Subcutaneous adipose tissue (tissue), 4 donors: ENCODE measurements around the gene SLC13A4. TPM values are rescaled to one million over a fixed set of nuclear protein-coding genes. Genes with fewer than 3 reads are reported as not detected.

Experiments used
- CTCF ChIP-seq: fragments of 450-650 bp; IDR thresholded peaks from one replicate; pipeline ENCODE4 v1.5.1; 2016; ENCODE audit warnings: low read depth, mild to moderate bottlenecking, control low read depth, antibody characterized with exemption, moderate library complexity
- total RNA-seq, 4 donors: library from RNA; depleted of rRNA; stranded (reverse); fragments of >200 nt; gene quantifications; one replicate each; pipeline ENCODE4 v1.1.0, GENCODE V29; 2016

The SLC13A4 gene
- total RNA-seq, 4 donors from 2014 or later = 0.17 to 0.88 TPM; not detected in 2

- TF ChIP-seq CTCF = no peak
Measured at GRCh38 chr7:135723411-135723810, 4.6 kb downstream of the SLC13A4 start.

- TF ChIP-seq CTCF = no peak
Measured at GRCh38 chr7:135721198-135721820, 6.7 kb downstream of the SLC13A4 start.

- TF ChIP-seq CTCF = no peak
Measured at GRCh38 chr7:135719688-135720087, 8.3 kb downstream of the SLC13A4 start.

- TF ChIP-seq CTCF = no peak
Measured at GRCh38 chr7:135718794-135719437, 9.1 kb downstream of the SLC13A4 start.

- TF ChIP-seq CTCF = no peak
Measured at GRCh38 chr7:135718219-135718618, 9.8 kb downstream of the SLC13A4 start.

GRCh38 chr7:135717693-135718092 lies 10.3 kb downstream of the SLC13A4 start:
- TF ChIP-seq CTCF = no peak

- no peak for TF ChIP-seq CTCF
Measured at GRCh38 chr7:135716677-135717238, 11.2 kb downstream of the SLC13A4 start.
